HCT116 (cell line): ENCODE results near the gene ADPRS. TPM values are rescaled to one million over a fixed set of nuclear protein-coding genes. Genes with fewer than 3 reads are reported as not detected.

Source experiments
- ATAC-seq: fragments of 200-7000 bp; cut with Tn5 transposase; 2 replicates; pipeline ENCODE4 v1.9.1; 2020; ENCODE audit warnings: mild to moderate bottlenecking, moderate library complexity
- BruUV-seq: library from RNA; stranded (reverse); fragments of 400-500 nt; replicated peaks from 2 replicates; lab custom pipeline; 2021; lab: Mats Ljungman, UMichigan
- CTCF ChIA-PET: fragments of 300-600 bp; sonication (Branson Sonifier 250); formaldehyde crosslinking; loops from one replicate; lab custom pipeline; 2021; ENCODE audit warnings: antibody characterized with exemption; lab: Charles Lee
- POLR2A ChIA-PET: fragments of 300-600, 350-600 bp; sonication (Branson Sonifier 250); formaldehyde crosslinking; loops from one replicate; lab custom pipeline; 2021; ENCODE audit warnings: antibody characterized with exemption; lab: Charles Lee
- RAD21 ChIA-PET, 2 experiments: fragments of 300-600 bp; sonication (Branson Sonifier 250); formaldehyde crosslinking; loops; one replicate each; lab custom pipeline; 2023; ENCODE audit warnings: low total read pairs in 2 of 2; ENCODE audit not compliant: uncharacterized antibody in 2 of 2, unreplicated experiment in 2 of 2, low non-redundant PET in 1 of 2; lab: Charles Lee
- DNase-seq: peaks from one replicate; pipeline ENCODE4 v3.0.0-alpha.2; 2010; ENCODE audit warnings: low read depth, low spot score
- H2AFZ ChIP-seq: fragments of 200-600 bp; shearing (Covaris generic), sonication (generic); 2 replicates; pipeline ENCODE4 v1.6.1; 2017; ENCODE audit warnings: low read depth, mixed run types, mixed read lengths, antibody characterized with exemption, low read length; ENCODE audit not compliant: poor library complexity, severe bottlenecking
- H3K27ac ChIP-seq: 2 replicates; pipeline ENCODE4 v1.5.1; 2012; ENCODE audit warnings: low read depth, low read length
- H3K27me3 ChIP-seq: fragments of 200-600 bp; sonication (generic); 2 replicates; pipeline ENCODE4 v1.6.1; 2016; ENCODE audit warnings: mixed run types, low read length, mixed read lengths; ENCODE audit not compliant: insufficient read depth
- H3K36me3 ChIP-seq, 2 experiments: fragments of 200-500 bp in 1 of 2; fragments of 200-600 bp in 1 of 2; sonication (Bioruptor generic) in 1 of 2; sonication (generic) in 1 of 2; 2 replicates each; pipeline versions ENCODE4 v1.5.1 to v1.6.1; 2014 to 2016; ENCODE audit warnings: low read length in 2 of 2, inconsistent platforms in 1 of 2, mixed read lengths in 1 of 2, mixed run types in 1 of 2; ENCODE audit not compliant: insufficient read depth in 2 of 2, control insufficient read depth in 1 of 2
- H3K4me1 ChIP-seq, 2 experiments: fragments of 200-600 bp in 1 of 2; sonication (generic) in 1 of 2; 2 replicates each; pipeline versions ENCODE4 v1.5.1 to v1.6.1; 2012 to 2017; ENCODE audit warnings: low read length in 2 of 2, inconsistent platforms in 1 of 2, mild to moderate bottlenecking in 1 of 2, mixed read lengths in 1 of 2, mixed run types in 1 of 2, moderate library complexity in 1 of 2; ENCODE audit not compliant: insufficient read depth in 2 of 2, control insufficient read depth in 1 of 2
- H3K4me2 ChIP-seq: fragments of 200-600 bp; sonication (generic); 2 replicates; pipeline ENCODE4 v1.6.1; 2017; ENCODE audit warnings: mixed run types, low read length, mixed read lengths
- H3K4me3 ChIP-seq, 2 experiments: fragments of 200-600 bp in 1 of 2; sonication (generic) in 1 of 2; replicated peaks in 1 of 2; 2 replicates each; pipeline ENCODE4 v1.5.1; 2011 to 2016; ENCODE audit warnings: low read length in 2 of 2, control low read depth in 1 of 2, low read depth in 1 of 2, mild to moderate bottlenecking in 1 of 2, mixed read lengths in 1 of 2, mixed run types in 1 of 2
- H3K79me2 ChIP-seq: fragments of 200-600 bp; sonication (generic); 2 replicates; pipeline ENCODE4 v1.6.1; 2017; ENCODE audit warnings: mild to moderate bottlenecking, mixed run types, low read length, moderate library complexity, mixed read lengths; ENCODE audit not compliant: insufficient read depth
- H3K9ac ChIP-seq: fragments of 200-600 bp; sonication (generic); 2 replicates; pipeline ENCODE4 v1.6.1; 2016; ENCODE audit warnings: low read length, mixed read lengths
- H3K9me2 ChIP-seq: fragments of 200-600 bp; sonication (generic), shearing (Covaris generic); 2 replicates; pipeline ENCODE4 v1.6.1; 2017; ENCODE audit warnings: mixed run types, mild to moderate bottlenecking, moderate library complexity; ENCODE audit not compliant: insufficient read depth
- H3K9me3 ChIP-seq, 2 experiments: fragments of 200-500 bp in 1 of 2; fragments of 200-600 bp in 1 of 2; sonication (Bioruptor generic) in 1 of 2; sonication (generic) in 1 of 2; 2 replicates each; pipeline ENCODE4 v1.6.1; 2014 to 2017; ENCODE audit warnings: low read length in 2 of 2, mixed read lengths in 2 of 2, inconsistent platforms in 1 of 2, low read depth in 1 of 2, mild to moderate bottlenecking in 1 of 2, mixed run types in 1 of 2, moderate library complexity in 1 of 2; ENCODE audit not compliant: control insufficient read depth in 1 of 2, insufficient read depth in 1 of 2
- H4K20me1 ChIP-seq: fragments of 200-600 bp; sonication (generic), shearing (Covaris generic); 2 replicates; pipeline ENCODE4 v1.6.1; 2017; ENCODE audit warnings: mixed run types, mild to moderate bottlenecking, moderate library complexity; ENCODE audit not compliant: insufficient read depth
- EGR1 ChIP-seq: IDR thresholded peaks from 2 replicates; pipeline ENCODE4 v1.6.1; 2012; ENCODE audit warnings: low read depth
- ELF1 ChIP-seq: IDR thresholded peaks from 2 replicates; pipeline ENCODE4 v1.6.1; 2012; ENCODE audit warnings: low read depth, borderline replicate concordance
- EZH2 ChIP-seq: fragments of 200-600 bp; sonication (generic); IDR thresholded peaks from 2 replicates; pipeline ENCODE4 v1.6.1; 2017; ENCODE audit warnings: antibody characterized with exemption, mixed run types
- FOSL1 ChIP-seq: IDR thresholded peaks from 2 replicates; pipeline ENCODE4 v1.6.1; 2012; ENCODE audit warnings: low read depth
- RAD21 ChIP-seq: IDR thresholded peaks from 2 replicates; pipeline ENCODE4 v1.6.1; 2012; ENCODE audit warnings: low read depth, mild to moderate bottlenecking
- REST ChIP-seq: IDR thresholded peaks from 2 replicates; pipeline ENCODE4 v1.6.1; 2012; ENCODE audit warnings: low read depth
- SRF ChIP-seq: IDR thresholded peaks from 2 replicates; pipeline ENCODE4 v1.6.1; 2012; ENCODE audit warnings: low read depth
- YY1 ChIP-seq: IDR thresholded peaks from 2 replicates; pipeline ENCODE4 v1.6.1; 2011; ENCODE audit warnings: low read length, low read depth, moderate library complexity, mild to moderate bottlenecking; ENCODE audit not compliant: insufficient replicate concordance; ENCODE audit errors: extremely low read depth
- ZFX ChIP-seq: fragments of 450-650 bp; IDR thresholded peaks from 2 replicates; pipeline ENCODE4 v1.6.1; 2017
- ZNF274 ChIP-seq: fragments of 200-500 bp; sonication (Bioruptor generic); IDR thresholded peaks from 2 replicates; pipeline ENCODE4 v1.6.1; 2014; ENCODE audit warnings: mild to moderate bottlenecking, low read depth, low read length, inconsistent platforms
- intact Hi-C: fragments of 100-400 bp; cut with micrococcal nuclease; formaldehyde crosslinking; loops from 2 replicates; pipeline ENCODE4 v1.10.0; 2022
- total RNA-seq: library from RNA; stranded (reverse); gene quantifications from one replicate; pipeline ENCODE4 v1.2.1, GENCODE V29; 2021; ENCODE audit not compliant: unreplicated experiment
- TF ChIP-seq, protein P1 (sequence below): IDR thresholded peaks from 2 replicates; pipeline ENCODE4 v1.6.1; 2012
- TF ChIP-seq, protein P2 (sequence below): IDR thresholded peaks from 2 replicates; pipeline ENCODE4 v1.6.1; 2011; ENCODE audit warnings: mild to moderate bottlenecking, low read length, moderate library complexity; ENCODE audit not compliant: insufficient replicate concordance; ENCODE audit errors: extremely low read depth

ADPRS gene
- total RNA-seq, 1 experiment from 2014 or later: 28.2 TPM

DNA sequence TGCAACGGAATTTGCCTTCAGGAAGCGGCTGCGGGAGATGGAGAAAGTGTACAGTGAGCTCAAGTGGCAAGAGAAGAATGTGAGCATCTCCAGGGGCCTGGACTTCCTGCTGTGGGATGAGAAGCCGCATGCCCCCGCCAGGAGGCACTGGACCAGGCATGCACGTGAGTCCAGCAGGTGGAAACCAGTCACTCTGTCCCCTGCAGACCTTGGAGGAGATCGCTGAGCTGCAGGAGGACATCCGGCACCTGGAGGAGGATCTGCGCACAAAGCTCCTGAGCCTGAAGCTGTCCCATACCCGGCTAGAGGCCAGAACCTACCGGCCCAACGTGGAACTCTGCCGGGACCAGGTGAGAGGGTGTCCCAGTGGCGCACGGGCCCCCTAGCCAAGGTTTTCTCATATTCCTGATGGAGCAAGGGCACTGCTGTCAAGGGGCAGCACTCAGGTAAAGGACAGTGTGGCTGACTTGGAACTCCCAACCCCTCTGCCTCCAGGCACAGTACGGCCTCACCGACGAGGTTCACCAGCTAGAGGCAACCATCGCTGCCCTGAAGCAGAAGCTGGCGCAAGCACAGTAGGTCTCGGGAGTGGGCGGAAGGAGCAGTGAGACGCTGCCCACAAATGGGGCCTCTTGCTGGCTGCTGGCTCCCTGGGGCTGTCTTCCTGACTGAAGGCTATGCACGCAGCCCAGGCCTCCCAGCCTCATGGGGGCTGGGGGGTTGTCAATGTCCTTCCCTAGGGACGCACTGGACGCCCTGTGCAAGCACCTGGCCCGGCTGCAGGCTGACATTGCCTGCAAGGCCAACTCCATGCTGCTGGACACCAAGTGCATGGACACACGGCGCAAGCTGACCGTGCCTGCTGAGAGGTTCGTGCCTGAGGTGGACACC, 1.2 kb upstream of the ADPRS start:
- BruUV-seq: no TSS peak
- intact Hi-C loops: loop anchor here (2.0 to 10.0 kb wide), 2 partner anchors 157 to 233 kb away; partner anchors contain the start of gene AGO3
- Histone ChIP-seq H3K27ac (no peak overlapping the region), H3K79me2 (peaks cover 24% of the 10 kb centered on the region), H2AFZ (no peak overlapping the region), H3K9me2 (no peaks in the 10 kb centered on the region), H3K36me3 (peaks cover 4 to 10% of the 10 kb centered on the region in 2 experiments; a peak in 2 of 4 replicates), H3K27me3 (no peaks in the 10 kb centered on the region), H3K9me3 (no peaks in the 10 kb centered on the region), H3K4me1 (peaks cover 0 to 15% of the 10 kb centered on the region in 2 experiments; a peak in 2 of 4 replicates)
- POLR2A ChIA-PET: no interaction called here
- TF ChIP-seq EZH2 (no peak), ZNF274 (no peak), YY1 (no peak)
- TF ChIP-seq, protein P1, sequence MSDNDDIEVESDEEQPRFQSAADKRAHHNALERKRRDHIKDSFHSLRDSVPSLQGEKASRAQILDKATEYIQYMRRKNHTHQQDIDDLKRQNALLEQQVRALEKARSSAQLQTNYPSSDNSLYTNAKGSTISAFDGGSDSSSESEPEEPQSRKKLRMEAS: no peak
- TF ChIP-seq, all 23 proteins: peak for 0
- ATAC-seq (no peak), DNase-seq (no peak)
- no peak overlapping the region for H3K9ac ChIP-seq
- H3K4me3 ChIP-seq: no peak overlapping the region
- H3K4me2 ChIP-seq: no peak overlapping the region; the same call in 1 of the 2 replicates
- CTCF ChIA-PET: no interaction called here
- RAD21 ChIA-PET: interaction anchor here (0.6 to 0.7 kb wide), 2 partner anchors 48 to 220 kb away, joined by 3 read pairs; no protein-coding TSS in a partner anchor
- no peaks in the 10 kb centered on the region for H4K20me1 ChIP-seq

DNA sequence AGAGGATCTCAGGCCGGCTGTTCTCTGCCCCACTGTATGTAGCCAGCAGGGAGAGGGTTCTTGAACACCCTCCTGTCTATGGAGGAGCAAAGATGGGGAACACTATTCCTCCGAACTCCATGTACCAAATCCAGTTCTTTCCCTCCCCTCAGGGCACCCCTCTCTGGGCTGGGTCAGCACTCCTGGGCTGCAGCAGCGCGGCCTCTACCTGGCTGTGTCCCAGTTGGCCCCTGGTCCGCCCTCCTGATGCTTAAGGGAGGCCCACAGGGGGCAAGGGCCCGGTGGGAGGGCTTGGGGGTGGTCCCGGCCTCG, 471 bp upstream of the ADPRS start:
- Histone ChIP-seq H3K79me2 (peaks cover 27% of the 10 kb centered on the region), H3K9me2 (no peaks in the 10 kb centered on the region), H2AFZ (peak overlapping the region; percentile 31), H3K27ac (peak overlapping the region; percentile 76), H3K9me3 (no peaks in the 10 kb centered on the region), H3K36me3 (peaks cover 11 to 17% of the 10 kb centered on the region in 2 experiments; a peak in 3 of 4 replicates), H4K20me1 (no peaks in the 10 kb centered on the region), H3K4me1 (peaks cover 0 to 15% of the 10 kb centered on the region in 2 experiments; a peak in 2 of 4 replicates), H3K4me2 (peak overlapping the region; percentile 99), H3K27me3 (no peaks in the 10 kb centered on the region), H3K9ac (peak overlapping the region; percentile 88), H3K4me3 (peak overlapping the region; percentile 96 to 98)
- intact Hi-C loops: loop anchor here (2.0 to 10.0 kb wide), 2 partner anchors 157 to 233 kb away; partner anchors contain the start of gene AGO3
- POLR2A ChIA-PET: no interaction called here
- no peak; the same call in 1 of the 2 replicates for ATAC-seq
- DNase-seq: no peak
- CTCF ChIA-PET: no interaction called here
- BruUV-seq: no TSS peak
- RAD21 ChIA-PET: interaction anchor here in 1 of 2 experiments (0.6 kb wide), 1 partner anchor 221 kb away, joined by 3 read pairs; no protein-coding TSS in a partner anchor
- no peak for TF ChIP-seq EGR1
- no peak for TF ChIP-seq YY1
- no peak for TF ChIP-seq EZH2
- TF ChIP-seq RAD21: no peak
- TF ChIP-seq REST: no peak
- no peak for TF ChIP-seq FOSL1
- no peak for TF ChIP-seq ELF1
- TF ChIP-seq, protein P2, sequence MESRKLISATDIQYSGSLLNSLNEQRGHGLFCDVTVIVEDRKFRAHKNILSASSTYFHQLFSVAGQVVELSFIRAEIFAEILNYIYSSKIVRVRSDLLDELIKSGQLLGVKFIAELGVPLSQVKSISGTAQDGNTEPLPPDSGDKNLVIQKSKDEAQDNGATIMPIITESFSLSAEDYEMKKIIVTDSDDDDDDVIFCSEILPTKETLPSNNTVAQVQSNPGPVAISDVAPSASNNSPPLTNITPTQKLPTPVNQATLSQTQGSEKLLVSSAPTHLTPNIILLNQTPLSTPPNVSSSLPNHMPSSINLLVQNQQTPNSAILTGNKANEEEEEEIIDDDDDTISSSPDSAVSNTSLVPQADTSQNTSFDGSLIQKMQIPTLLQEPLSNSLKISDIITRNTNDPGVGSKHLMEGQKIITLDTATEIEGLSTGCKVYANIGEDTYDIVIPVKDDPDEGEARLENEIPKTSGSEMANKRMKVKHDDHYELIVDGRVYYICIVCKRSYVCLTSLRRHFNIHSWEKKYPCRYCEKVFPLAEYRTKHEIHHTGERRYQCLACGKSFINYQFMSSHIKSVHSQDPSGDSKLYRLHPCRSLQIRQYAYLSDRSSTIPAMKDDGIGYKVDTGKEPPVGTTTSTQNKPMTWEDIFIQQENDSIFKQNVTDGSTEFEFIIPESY: no peak
- no peak for TF ChIP-seq SRF
- no peak for TF ChIP-seq ZFX
